ENCODE data around the gene EMC9. TPM values are rescaled to one million over a fixed set of nuclear protein-coding genes. Genes with fewer than 3 reads are reported as not detected.

EMC9 gene, protein sequence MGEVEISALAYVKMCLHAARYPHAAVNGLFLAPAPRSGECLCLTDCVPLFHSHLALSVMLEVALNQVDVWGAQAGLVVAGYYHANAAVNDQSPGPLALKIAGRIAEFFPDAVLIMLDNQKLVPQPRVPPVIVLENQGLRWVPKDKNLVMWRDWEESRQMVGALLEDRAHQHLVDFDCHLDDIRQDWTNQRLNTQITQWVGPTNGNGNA
- total RNA-seq (10 to 100 TPM; 13.0 to 26.3 (median 17.3) TPM), polyA plus RNA-seq (10 to 100 TPM in 1 of 2 donors, 1 to 10 TPM in 1; 5.1 to 30.7 TPM)
- long read RNA-seq, donor 1, partial matches to known transcripts, result 7 of 28 reads
- long read RNA-seq, donor 1, other reads (novel, unspliced or antisense), result 18 of 28 reads
- long read RNA-seq, donor 2, transcript EMC9-203 (1 exons, 565 nt), result major isoform, 8 of 26 reads
- long read RNA-seq, donor 2, partial matches to known transcripts, result 12 of 26 reads
- long read RNA-seq, donor 2, other reads (novel, unspliced or antisense), result 0 of 26 reads
- long read RNA-seq, donor 3, transcript EMC9-202 (5 exons, 953 nt), result major isoform, 6 of 17 reads
- long read RNA-seq, donor 3, partial matches to known transcripts, result 4 of 17 reads
- long read RNA-seq, donor 3, other reads (novel, unspliced or antisense), result 4 of 17 reads

DNA sequence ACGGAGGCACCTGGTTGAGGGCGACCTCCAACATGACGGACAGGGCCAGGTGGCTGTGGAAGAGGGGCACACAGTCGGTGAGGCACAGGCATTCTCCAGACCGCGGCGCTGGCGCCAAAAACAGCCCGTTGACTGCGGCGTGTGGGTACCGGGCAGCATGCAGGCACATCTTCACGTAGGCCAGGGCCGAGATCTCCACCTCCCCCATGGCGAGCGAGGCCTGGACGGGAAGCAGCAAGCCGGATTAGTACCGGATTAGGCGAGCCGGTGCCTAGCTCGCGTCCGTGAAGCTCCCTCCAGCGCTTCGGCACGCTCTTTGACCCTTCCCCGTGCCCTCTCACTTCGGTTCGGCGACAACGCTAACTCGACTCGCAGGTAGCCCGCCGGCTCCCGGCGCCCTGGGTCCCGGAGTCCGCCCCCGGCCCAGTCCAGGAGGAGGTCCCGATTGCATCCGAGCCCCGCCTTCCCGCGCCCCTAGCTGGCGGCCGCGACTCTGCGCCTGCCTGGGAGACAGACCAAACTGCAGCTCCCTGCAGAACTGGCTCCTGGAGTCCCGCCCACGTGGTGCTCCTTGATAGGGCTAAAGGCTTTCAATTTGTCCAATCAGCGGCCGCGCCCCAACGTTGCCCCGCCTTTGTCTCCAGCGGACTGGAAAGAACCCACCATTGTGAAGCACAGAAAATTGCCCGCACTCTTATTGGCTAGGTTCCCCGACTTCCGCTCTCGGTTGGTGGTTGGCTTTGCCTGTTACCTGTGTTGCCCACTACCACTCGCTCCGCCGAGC lies at the start of gene EMC9:
TSS of gene EMC9 (minus strand) at position 495 of the 784 bp plus-strand sequence. CDS start at position 208, 287 bp downstream.
- H3K4me1 ChIP-seq (ENCODE audit: insufficient read depth), result peaks cover 17% of the 10 kb centered on the region
- H3K4me3 ChIP-seq, result peak within 1 kb of the TSS; percentile 91
- TF ChIP-seq POLR2A (IDR thresholded peaks at IDR 0.05) (peak; percentile 80), EP300 (IDR thresholded peaks at IDR 0.05) (no peak)
- TF ChIP-seq, protein P1, sequence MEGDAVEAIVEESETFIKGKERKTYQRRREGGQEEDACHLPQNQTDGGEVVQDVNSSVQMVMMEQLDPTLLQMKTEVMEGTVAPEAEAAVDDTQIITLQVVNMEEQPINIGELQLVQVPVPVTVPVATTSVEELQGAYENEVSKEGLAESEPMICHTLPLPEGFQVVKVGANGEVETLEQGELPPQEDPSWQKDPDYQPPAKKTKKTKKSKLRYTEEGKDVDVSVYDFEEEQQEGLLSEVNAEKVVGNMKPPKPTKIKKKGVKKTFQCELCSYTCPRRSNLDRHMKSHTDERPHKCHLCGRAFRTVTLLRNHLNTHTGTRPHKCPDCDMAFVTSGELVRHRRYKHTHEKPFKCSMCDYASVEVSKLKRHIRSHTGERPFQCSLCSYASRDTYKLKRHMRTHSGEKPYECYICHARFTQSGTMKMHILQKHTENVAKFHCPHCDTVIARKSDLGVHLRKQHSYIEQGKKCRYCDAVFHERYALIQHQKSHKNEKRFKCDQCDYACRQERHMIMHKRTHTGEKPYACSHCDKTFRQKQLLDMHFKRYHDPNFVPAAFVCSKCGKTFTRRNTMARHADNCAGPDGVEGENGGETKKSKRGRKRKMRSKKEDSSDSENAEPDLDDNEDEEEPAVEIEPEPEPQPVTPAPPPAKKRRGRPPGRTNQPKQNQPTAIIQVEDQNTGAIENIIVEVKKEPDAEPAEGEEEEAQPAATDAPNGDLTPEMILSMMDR (IDR thresholded peaks at IDR 0.05), result peak; percentile 55 to 89 (median 87)
- peak; percentile 99 to 100 (median 100) for DNase-seq
- H3K9me3 ChIP-seq, result no peaks in the 10 kb centered on the region
- intact Hi-C loops (cut with DNase I), result loop anchor here in 2 of 4 donors (2.0 to 10.0 kb wide), 2 partner anchors 26 to 224 kb away; partner anchors contain the start of genes DCAF11 (in 1 of the 2), NFATC4 (in 1 of the 2) and NRL (in 1 of the 2)
- WGBS, 3 donors, result 0 to 1% (median 0%) methylated on average over 57 to 65 of the region's 65 CpGs
- peak within 1 kb of the TSS; percentile 63 to 86 for H3K27ac ChIP-seq
- H3K27me3 ChIP-seq, result no peaks in the 10 kb centered on the region
- no peaks in the 10 kb centered on the region for H3K36me3 ChIP-seq

DNA sequence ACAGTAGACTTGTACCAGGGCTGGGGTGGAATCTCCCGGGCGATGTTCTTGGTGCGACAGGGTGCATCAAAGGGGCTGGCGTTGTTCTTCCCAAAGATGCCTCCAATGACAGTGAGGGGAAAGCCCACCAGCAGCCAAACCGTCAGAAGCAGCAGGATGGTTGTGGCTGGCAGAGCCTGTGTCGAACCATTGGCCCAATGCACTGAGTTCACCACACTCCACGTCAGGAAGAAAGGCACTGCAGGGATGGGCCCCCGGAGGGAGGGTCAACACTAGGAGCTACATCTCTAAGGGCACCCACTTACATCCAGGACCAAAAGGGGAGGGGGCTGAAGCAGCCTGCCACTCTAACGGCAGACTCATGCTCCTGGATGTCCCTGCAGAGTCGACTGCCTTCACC lies 49.0 kb upstream of the EMC9 start:
- 82 to 89% (median 87%) methylated on average over 10 of the region's 10 CpGs for WGBS, 3 donors
- TF ChIP-seq EP300 (IDR thresholded peaks at IDR 0.05), result no peak
- TF ChIP-seq POLR2A (IDR thresholded peaks at IDR 0.05), result no peak
- TF ChIP-seq, protein P1 (IDR thresholded peaks at IDR 0.05), result no peak
- Histone ChIP-seq H3K36me3 (no peaks in the 10 kb centered on the region), H3K4me1 (ENCODE audit: insufficient read depth) (peaks cover 5% of the 10 kb centered on the region), H3K4me3 (no peak overlapping the region), H3K27ac (no peak overlapping the region), H3K27me3 (no peaks in the 10 kb centered on the region), H3K9me3 (no peaks in the 10 kb centered on the region)
- DNase-seq, result no peak
- intact Hi-C loops (cut with DNase I), result no loop called here

DNA sequence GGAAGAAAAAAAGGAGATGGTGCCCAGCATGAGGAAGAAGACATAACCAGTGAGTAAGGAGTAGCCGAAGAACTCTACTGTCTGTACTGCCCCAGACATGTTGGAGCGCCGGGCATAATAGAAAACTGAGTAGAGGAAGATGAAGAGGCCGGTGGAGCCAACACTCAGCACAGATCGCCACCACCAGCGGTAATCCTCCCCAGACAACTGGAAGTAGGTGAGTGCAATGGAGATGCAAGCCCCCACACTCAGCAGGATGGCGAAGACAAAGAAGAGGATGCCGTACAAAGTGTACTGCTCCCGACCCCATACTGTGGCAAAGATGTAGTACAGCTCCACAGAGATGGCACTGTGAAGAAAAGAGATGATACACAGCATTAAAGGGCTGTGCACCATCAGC lies 48.1 kb upstream of the EMC9 start:
- 88 to 95% (median 90%) methylated on average over 9 of the region's 9 CpGs for WGBS, 3 donors
- H3K4me3 ChIP-seq, result no peak overlapping the region
- no peaks in the 10 kb centered on the region for H3K27me3 ChIP-seq
- peaks cover 2% of the 10 kb centered on the region for H3K4me1 ChIP-seq (ENCODE audit: insufficient read depth)
- no peak for DNase-seq
- no peak for TF ChIP-seq EP300 (IDR thresholded peaks at IDR 0.05)
- TF ChIP-seq, protein P1 (IDR thresholded peaks at IDR 0.05), result no peak
- TF ChIP-seq POLR2A (IDR thresholded peaks at IDR 0.05), result no peak
- intact Hi-C loops (cut with DNase I), result no loop called here
- H3K9me3 ChIP-seq, result no peaks in the 10 kb centered on the region
- no peak overlapping the region for H3K27ac ChIP-seq
- no peaks in the 10 kb centered on the region for H3K36me3 ChIP-seq

DNA sequence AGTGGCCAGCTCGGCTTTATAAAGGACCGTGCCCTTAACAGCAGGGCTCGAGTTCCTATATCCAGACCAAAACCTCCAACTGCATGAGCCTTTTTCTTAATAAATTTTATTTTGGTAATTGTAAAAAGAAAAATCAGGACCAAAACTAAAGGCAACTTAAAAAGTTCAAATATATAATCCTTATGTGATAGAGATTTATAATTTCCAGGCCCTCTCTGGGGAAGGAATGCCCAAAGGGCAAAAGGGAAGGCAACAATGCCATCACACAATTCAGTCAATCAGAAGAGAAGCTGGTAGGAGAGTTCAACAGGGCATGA lies 47.6 kb upstream of the EMC9 start:
- no peak overlapping the region for H3K4me3 ChIP-seq
- no peaks in the 10 kb centered on the region for H3K36me3 ChIP-seq
- DNase-seq, result no peak
- H3K4me1 ChIP-seq (ENCODE audit: insufficient read depth), result peaks cover 2% of the 10 kb centered on the region
- TF ChIP-seq, protein P1 (IDR thresholded peaks at IDR 0.05), result no peak
- TF ChIP-seq EP300 (IDR thresholded peaks at IDR 0.05) (no peak), POLR2A (IDR thresholded peaks at IDR 0.05) (no peak)
- H3K27me3 ChIP-seq, result no peaks in the 10 kb centered on the region
- no peak overlapping the region for H3K27ac ChIP-seq
- intact Hi-C loops (cut with DNase I), result no loop called here
- H3K9me3 ChIP-seq, result no peaks in the 10 kb centered on the region
- WGBS, 3 donors, result 0 to 1% (median 0%) methylated on average over 3 of the region's 3 CpGs
